ENCODE measurements around the gene OSBPL6.

GRCh38 chr2:178246696-178247095, 52.4 kb downstream of the OSBPL6 start:
- no peak for TF ChIP-seq CTCF (IDR thresholded peaks at IDR 0.05)
- no peak for TF ChIP-seq POLR2A (IDR thresholded peaks at IDR 0.05; ENCODE audit: low read depth)
- no peak for TF ChIP-seq POLR2AphosphoS5 (IDR thresholded peaks at IDR 0.05)
- TF ChIP-seq EP300 (IDR thresholded peaks at IDR 0.05), result no peak
